ENCODE results near the gene PAXX.

- TF ChIP-seq CTCF (IDR thresholded peaks at IDR 0.05; ENCODE audit: low read depth, low read length) (no peak), POLR2A (IDR thresholded peaks at IDR 0.05; ENCODE audit: extremely low read depth, insufficient read length) (no peak)
Observed at GRCh38 chr9:136969774-136970173, 22.4 kb upstream of the PAXX start.
